IPS DF 6.9 (cell line): ENCODE measurements around the gene KPNA1.
"Not testable (repeated sequence)": the region's sequence is repeated elsewhere in the genome, so short reads cannot be mapped to it uniquely, and the experiment has no call there.

Experiments used
- DNase-seq: peaks from one replicate; pipeline ENCODE4 v3.0.0-alpha.2; 2013; ENCODE audit warnings: low read depth, low spot score
- H3K27ac ChIP-seq: one replicate; pipeline ENCODE4 v1.5.1; 2013; ENCODE audit warnings: low read length, control low read depth
- H3K27me3 ChIP-seq: 2 replicates; pipeline ENCODE4 v1.6.1; 2013; ENCODE audit warnings: mild to moderate bottlenecking, low read length; ENCODE audit not compliant: control insufficient read depth, insufficient read depth
- H3K36me3 ChIP-seq: 2 replicates; pipeline ENCODE4 v1.6.1; 2013; ENCODE audit warnings: low read length; ENCODE audit not compliant: control insufficient read depth, insufficient read depth
- H3K4me1 ChIP-seq: 2 replicates; pipeline ENCODE4 v1.6.1; 2013; ENCODE audit warnings: low read length; ENCODE audit not compliant: control insufficient read depth, insufficient read depth
- H3K4me3 ChIP-seq: 2 replicates; pipeline ENCODE4 v1.5.1; 2013; ENCODE audit warnings: mild to moderate bottlenecking, low read length
- H3K9me3 ChIP-seq: 2 replicates; pipeline ENCODE4 v1.6.1; 2013; ENCODE audit warnings: low read length, inconsistent platforms; ENCODE audit not compliant: control insufficient read depth, insufficient read depth
- WGBS: extraction: QIAGEN DNeasy Blood & Tissue Kit; methylation state at CpG from one replicate; pipeline ENCODE4 v1.1.7; 2013; ENCODE audit warnings: mixed read lengths, missing lambda C conversion rate; ENCODE audit not compliant: insufficient read length, insufficient coverage; 5-methylcytosine and 5-hydroxymethylcytosine counted together

KPNA1 gene

GRCh38 chr3:122520861-122521260, 6.1 kb upstream of the KPNA1 start:
- WGBS: no CpG with 5 or more reads among the region's 4 CpGs

GRCh38 chr3:122519693-122520092, 5.0 kb upstream of the KPNA1 start:
- no peak for DNase-seq
- H3K4me1 ChIP-seq: no peaks in the 10 kb centered on the region
- H3K9me3 ChIP-seq: no peaks in the 10 kb centered on the region; the same call in 1 of the 2 replicates
- no peak overlapping the region for H3K4me3 ChIP-seq
- H3K36me3 ChIP-seq: no peaks in the 10 kb centered on the region
- H3K27ac ChIP-seq: no peak overlapping the region
- H3K27me3 ChIP-seq: no peaks in the 10 kb centered on the region

More at GRCh38 chr3:122520861-122521260, 6.1 kb upstream of the KPNA1 start:
- DNase-seq: no peak
- no peaks in the 10 kb centered on the region for H3K27me3 ChIP-seq
- no peaks in the 10 kb centered on the region; the same call in 1 of the 2 replicates for H3K9me3 ChIP-seq
- H3K36me3 ChIP-seq: no peaks in the 10 kb centered on the region
- H3K4me3 ChIP-seq: no peak overlapping the region
- no peak overlapping the region for H3K27ac ChIP-seq
- no peaks in the 10 kb centered on the region for H3K4me1 ChIP-seq

GRCh38 chr3:122516846-122517360, 2.2 kb upstream of the KPNA1 start:
- Histone ChIP-seq H3K27me3 (no peaks in the 10 kb centered on the region), H3K4me1 (no peaks in the 10 kb centered on the region), H3K4me3 (no peak overlapping the region), H3K36me3 (no peaks in the 10 kb centered on the region), H3K27ac (no peak overlapping the region), H3K9me3 (no peaks in the 10 kb centered on the region; the same call in 1 of the 2 replicates)
- WGBS: no CpG with 5 or more reads among the region's 6 CpGs
- DNase-seq: no peak

GRCh38 chr3:122515870-122516269, 1.1 kb upstream of the KPNA1 start:
- Histone ChIP-seq H3K4me1 (no peaks in the 10 kb centered on the region), H3K4me3 (no peak overlapping the region), H3K27ac (no peak overlapping the region), H3K9me3 (no peaks in the 10 kb centered on the region; the same call in 1 of the 2 replicates), H3K36me3 (no peaks in the 10 kb centered on the region), H3K27me3 (no peaks in the 10 kb centered on the region)
- whole genome bisulfite sequencing: no CpG with 5 or more reads among the region's 3 CpGs
- no peak for DNase-seq

GRCh38 chr3:122515020-122515468, 305 bp upstream of the KPNA1 start:
- DNase-seq: no peak
- no CpG with 5 or more reads among the region's 19 CpGs for WGBS
- H3K27ac ChIP-seq: no peak overlapping the region

GRCh38 chr3:122513386-122514122, 1.2 kb downstream of the KPNA1 start:
- Histone ChIP-seq H3K27me3 (no peaks in the 10 kb centered on the region), H3K4me1 (no peaks in the 10 kb centered on the region), H3K36me3 (no peaks in the 10 kb centered on the region), H3K27ac (no peak overlapping the region), H3K4me3 (peak overlapping the region; percentile 73), H3K9me3 (no peaks in the 10 kb centered on the region)
- WGBS: no CpG with 5 or more reads among the region's 19 CpGs
- no peak for DNase-seq

More at GRCh38 chr3:122515020-122515468, 305 bp upstream of the KPNA1 start:
- H3K4me3 ChIP-seq: peak overlapping the region; percentile 73; the same call in 1 of the 2 replicates
- H3K36me3 ChIP-seq: no peaks in the 10 kb centered on the region
- H3K9me3 ChIP-seq: no peaks in the 10 kb centered on the region; the same call in 1 of the 2 replicates
- H3K4me1 ChIP-seq: no peaks in the 10 kb centered on the region
- H3K27me3 ChIP-seq: no peaks in the 10 kb centered on the region

- no peak overlapping the region for H3K4me3 ChIP-seq
- no CpG with 5 or more reads among the region's 15 CpGs for WGBS
- no peak overlapping the region for H3K27ac ChIP-seq
Measured at GRCh38 chr3:122512284-122512683, 2.5 kb downstream of the KPNA1 start.

GRCh38 chr3:122510878-122511535, 3.7 kb downstream of the KPNA1 start:
- Histone ChIP-seq H3K36me3 (no peaks in the 10 kb centered on the region), H3K9me3 (no peaks in the 10 kb centered on the region), H3K27me3 (no peaks in the 10 kb centered on the region), H3K27ac (no peak overlapping the region), H3K4me1 (0 out of 2 replicates have a peak, but pooled peaks cover 1% of the 10 kb centered on the region), H3K4me3 (no peak overlapping the region)
- no peak for DNase-seq
- no CpG with 5 or more reads among the region's 8 CpGs for WGBS

More at GRCh38 chr3:122512284-122512683, 2.5 kb downstream of the KPNA1 start:
- Histone ChIP-seq H3K9me3 (no peaks in the 10 kb centered on the region), H3K36me3 (no peaks in the 10 kb centered on the region), H3K4me1 (0 out of 2 replicates have a peak, but pooled peaks cover 1% of the 10 kb centered on the region), H3K27me3 (no peaks in the 10 kb centered on the region)
- no peak for DNase-seq

GRCh38 chr3:122508944-122509343, 5.8 kb downstream of the KPNA1 start:
- H3K4me1 ChIP-seq, H3K9me3 ChIP-seq, H3K36me3 ChIP-seq, H3K4me3 ChIP-seq, H3K27me3 ChIP-seq, H3K27ac ChIP-seq, DNase-seq: not testable (repeated sequence)
- no CpG with 5 or more reads among the region's 9 CpGs for WGBS

GRCh38 chr3:122508135-122508914, 6.4 kb downstream of the KPNA1 start:
- no CpG with 5 or more reads among the region's 2 CpGs for WGBS
- H3K4me3 ChIP-seq: no peak overlapping the region
- H3K9me3 ChIP-seq: no peaks in the 10 kb centered on the region
- no peak for DNase-seq
- 0 out of 2 replicates have a peak, but pooled peaks cover 1% of the 10 kb centered on the region for H3K4me1 ChIP-seq
- no peaks in the 10 kb centered on the region for H3K27me3 ChIP-seq
- H3K27ac ChIP-seq: no peak overlapping the region
- H3K36me3 ChIP-seq: no peaks in the 10 kb centered on the region
